ENCODE data around the gene RAB17. TPM values are rescaled to one million over a fixed set of nuclear protein-coding genes. Genes with fewer than 3 reads are reported as not detected.

The RAB17 gene
- total RNA-seq, 1 donor from 2014 or later = 12.3 TPM

- DNase-seq (ENCODE audit: low read depth in 2 of 2) = no peak
Observed at GRCh38 chr2:237539681-237540080, 50.9 kb downstream of the RAB17 start.

GRCh38 chr2:237538901-237539300, 51.6 kb downstream of the RAB17 start:
- no peak for DNase-seq (ENCODE audit: low read depth in 2 of 2)

GRCh38 chr2:237538001-237538720, 52.4 kb downstream of the RAB17 start:
- no peak for DNase-seq (ENCODE audit: low read depth in 2 of 2)

- no peak for DNase-seq (ENCODE audit: low read depth in 2 of 2)
Observed at GRCh38 chr2:237536617-237537016, 53.9 kb downstream of the RAB17 start.

GRCh38 chr2:237536083-237536415, 54.5 kb downstream of the RAB17 start:
- DNase-seq (ENCODE audit: low read depth in 2 of 2) = no peak

- no peak for DNase-seq (ENCODE audit: low read depth in 2 of 2)
Observed at GRCh38 chr2:237535385-237536082, 55.0 kb downstream of the RAB17 start.

- DNase-seq (ENCODE audit: low read depth in 2 of 2) = no peak
Observed at GRCh38 chr2:237534380-237534779, 56.2 kb downstream of the RAB17 start.

GRCh38 chr2:237533668-237534161, 56.8 kb downstream of the RAB17 start:
- DNase-seq (ENCODE audit: low read depth in 2 of 2) = no peak

- DNase-seq (ENCODE audit: low read depth in 2 of 2) = peak in 1 of 2 donors; percentile 10
Observed at GRCh38 chr2:237532160-237532559, 58.4 kb downstream of the RAB17 start.

- DNase-seq (ENCODE audit: low read depth in 2 of 2) = no peak
Observed at GRCh38 chr2:237530472-237531433, 59.8 kb downstream of the RAB17 start.

- DNase-seq (ENCODE audit: low read depth in 2 of 2) = no peak
Observed at GRCh38 chr2:237529452-237530402, 60.8 kb downstream of the RAB17 start.

- no peak for DNase-seq (ENCODE audit: low read depth in 2 of 2)
Observed at GRCh38 chr2:237527766-237528165, 62.8 kb downstream of the RAB17 start.

- no peak for DNase-seq (ENCODE audit: low read depth in 2 of 2)
Observed at GRCh38 chr2:237527233-237527632, 63.3 kb downstream of the RAB17 start.

GRCh38 chr2:237525559-237526157, 64.9 kb downstream of the RAB17 start:
- DNase-seq (ENCODE audit: low read depth in 2 of 2) = no peak

- no peak for DNase-seq (ENCODE audit: low read depth in 2 of 2)
Observed at GRCh38 chr2:237524631-237525030, 65.9 kb downstream of the RAB17 start.

Other genes with a start within 250 kb of the RAB17 start
- gene COL6A3, start 176.6 kb downstream of the RAB17 start, total RNA-seq = under 0.01 and 6.6 TPM in 2 replicates
- 0.25 TPM in 1 of 2 replicates, not detected in the other for gene MLPH, start 103.5 kb downstream of the RAB17 start, total RNA-seq
- gene PRLH, start 24.2 kb downstream of the RAB17 start, total RNA-seq = not detected in 2 replicates
- 83.6 and 114 TPM in 2 replicates for gene LRRFIP1, start 36.9 kb upstream of the RAB17 start, total RNA-seq
- gene RBM44, start 208.0 kb upstream of the RAB17 start, total RNA-seq = 0.26 and 0.38 TPM in 2 replicates